ENCODE measurements around the gene RPL13. TPM values are rescaled to one million over a fixed set of nuclear protein-coding genes. Genes with fewer than 3 reads are reported as not detected.

Gene RPL13
- total and polyA plus RNA-seq, 9 of the 15 experiments (the other 6 are each of a cell fraction or from before 2014, with no cell fraction given): 227 to 6,042 (median 1,633) TPM

DNA sequence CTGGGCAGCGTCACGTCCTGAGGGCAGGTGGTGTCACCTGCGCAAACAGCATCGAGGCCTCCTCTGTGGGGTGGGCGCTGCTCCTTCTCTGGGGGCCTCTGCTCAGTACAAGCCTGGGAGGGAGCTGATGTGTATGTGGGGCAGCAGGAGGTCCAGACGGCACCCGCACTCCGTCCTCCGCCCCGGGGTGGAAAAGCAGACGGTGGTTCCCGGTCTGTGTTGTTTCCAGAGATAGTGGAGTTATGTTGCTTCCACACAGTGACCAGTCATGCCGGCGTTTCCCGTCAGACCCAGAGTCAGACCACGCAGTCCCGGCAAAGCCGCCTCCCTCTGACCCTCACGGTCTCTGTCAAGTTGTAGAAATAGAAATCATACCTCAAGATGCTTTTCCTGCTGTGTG lies 13.7 kb upstream of the RPL13 start:
- H2AFZ ChIP-seq (ENCODE audit: low read depth, low read length): no peak overlapping the region
- POLR2A ChIA-PET: no interaction called here
- CTCF ChIA-PET (ENCODE audit: low intra/inter-chr PET ratio): no interaction called here
- ATAC-seq: no peak
- H3K79me2 ChIP-seq (ENCODE audit: control insufficient read depth, insufficient read depth, low read length): no peaks in the 10 kb centered on the region
- DNase-seq (ENCODE audit: extremely low read depth in 1 of 4, low spot score in 3 of 4): no peak
- peaks cover 2% of the 10 kb centered on the region for H3K9me1 ChIP-seq (ENCODE audit: control insufficient read depth, insufficient read depth, low read length)
- peaks cover 0 to 3% of the 10 kb centered on the region in 2 experiments; a peak in 1 of 5 replicates for H3K4me1 ChIP-seq (replicated peaks in 1 of 2; ENCODE audit: control insufficient read depth in 2 of 2, insufficient read depth in 2 of 2, low read length in 2 of 2)
- no TSS peak for BruUV-seq (replicated peaks)
- H4K20me1 ChIP-seq (replicated peaks; ENCODE audit: control insufficient read depth, insufficient read depth, low read length): no peaks in the 10 kb centered on the region; the same call in 1 of the 2 replicates
- in situ Hi-C loops (cut with MboI): no loop called here
- 95% methylated on average over 15 of the region's 19 CpGs for WGBS (ENCODE audit: insufficient coverage, low coverage, missing lambda C conversion rate)
- no peak overlapping the region for H3K27ac ChIP-seq (ENCODE audit: extremely low read depth, low read depth, low read length)
- peaks cover 79% of the 10 kb centered on the region; the same call in 2 of the 3 replicates for H3K36me3 ChIP-seq (ENCODE audit: control insufficient read depth, insufficient read depth, low read length)
- peak overlapping the region in 1 of 2 experiments; percentile 43; a peak in 2 of 4 replicates for H3K9ac ChIP-seq (ENCODE audit: insufficient read depth in 1 of 2, low read depth in 2 of 2, low read length in 2 of 2)
- no peaks in the 10 kb centered on the region for H3K9me3 ChIP-seq (replicated peaks; ENCODE audit: control insufficient read depth, insufficient read depth, low read depth, low read length)
- H3K4me2 ChIP-seq (ENCODE audit: insufficient read depth, low read length): no peak overlapping the region
- H3K4me3 ChIP-seq: no peak overlapping the region
- TF ChIP-seq MEF2D (tag; conservative IDR thresholded peaks at IDR 0.05; ENCODE audit: low read depth): no peak
- no peak for TF ChIP-seq CSDE1 (IDR thresholded peaks at IDR 0.05)
- TF ChIP-seq ZKSCAN8 (CRISPR knock-in tag; IDR thresholded peaks at IDR 0.05): no peak
- no peak for TF ChIP-seq SREBF2 (CRISPR knock-in tag; IDR thresholded peaks at IDR 0.05)
- TF ChIP-seq POU5F1 (IDR thresholded peaks at IDR 0.05; ENCODE audit: borderline replicate concordance, low read depth, low read length, partially characterized antibody): no peak
- TF ChIP-seq MCM3 (IDR thresholded peaks at IDR 0.05): no peak
- TF ChIP-seq, protein P1, sequence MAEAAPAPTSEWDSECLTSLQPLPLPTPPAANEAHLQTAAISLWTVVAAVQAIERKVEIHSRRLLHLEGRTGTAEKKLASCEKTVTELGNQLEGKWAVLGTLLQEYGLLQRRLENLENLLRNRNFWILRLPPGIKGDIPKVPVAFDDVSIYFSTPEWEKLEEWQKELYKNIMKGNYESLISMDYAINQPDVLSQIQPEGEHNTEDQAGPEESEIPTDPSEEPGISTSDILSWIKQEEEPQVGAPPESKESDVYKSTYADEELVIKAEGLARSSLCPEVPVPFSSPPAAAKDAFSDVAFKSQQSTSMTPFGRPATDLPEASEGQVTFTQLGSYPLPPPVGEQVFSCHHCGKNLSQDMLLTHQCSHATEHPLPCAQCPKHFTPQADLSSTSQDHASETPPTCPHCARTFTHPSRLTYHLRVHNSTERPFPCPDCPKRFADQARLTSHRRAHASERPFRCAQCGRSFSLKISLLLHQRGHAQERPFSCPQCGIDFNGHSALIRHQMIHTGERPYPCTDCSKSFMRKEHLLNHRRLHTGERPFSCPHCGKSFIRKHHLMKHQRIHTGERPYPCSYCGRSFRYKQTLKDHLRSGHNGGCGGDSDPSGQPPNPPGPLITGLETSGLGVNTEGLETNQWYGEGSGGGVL (CRISPR knock-in tag; IDR thresholded peaks at IDR 0.05): no peak
- no peak for TF ChIP-seq BRD9 (IDR thresholded peaks at IDR 0.05; ENCODE audit: low read depth, partially characterized antibody)
- TF ChIP-seq, protein P2, sequence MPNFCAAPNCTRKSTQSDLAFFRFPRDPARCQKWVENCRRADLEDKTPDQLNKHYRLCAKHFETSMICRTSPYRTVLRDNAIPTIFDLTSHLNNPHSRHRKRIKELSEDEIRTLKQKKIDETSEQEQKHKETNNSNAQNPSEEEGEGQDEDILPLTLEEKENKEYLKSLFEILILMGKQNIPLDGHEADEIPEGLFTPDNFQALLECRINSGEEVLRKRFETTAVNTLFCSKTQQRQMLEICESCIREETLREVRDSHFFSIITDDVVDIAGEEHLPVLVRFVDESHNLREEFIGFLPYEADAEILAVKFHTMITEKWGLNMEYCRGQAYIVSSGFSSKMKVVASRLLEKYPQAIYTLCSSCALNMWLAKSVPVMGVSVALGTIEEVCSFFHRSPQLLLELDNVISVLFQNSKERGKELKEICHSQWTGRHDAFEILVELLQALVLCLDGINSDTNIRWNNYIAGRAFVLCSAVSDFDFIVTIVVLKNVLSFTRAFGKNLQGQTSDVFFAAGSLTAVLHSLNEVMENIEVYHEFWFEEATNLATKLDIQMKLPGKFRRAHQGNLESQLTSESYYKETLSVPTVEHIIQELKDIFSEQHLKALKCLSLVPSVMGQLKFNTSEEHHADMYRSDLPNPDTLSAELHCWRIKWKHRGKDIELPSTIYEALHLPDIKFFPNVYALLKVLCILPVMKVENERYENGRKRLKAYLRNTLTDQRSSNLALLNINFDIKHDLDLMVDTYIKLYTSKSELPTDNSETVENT (CRISPR knock-in tag; IDR thresholded peaks at IDR 0.05): no peak
- TF ChIP-seq POLR2AphosphoS5 (IDR thresholded peaks at IDR 0.05; ENCODE audit: control insufficient read depth, insufficient read depth, low read depth, low read length): no peak
- TF ChIP-seq, protein P3, sequence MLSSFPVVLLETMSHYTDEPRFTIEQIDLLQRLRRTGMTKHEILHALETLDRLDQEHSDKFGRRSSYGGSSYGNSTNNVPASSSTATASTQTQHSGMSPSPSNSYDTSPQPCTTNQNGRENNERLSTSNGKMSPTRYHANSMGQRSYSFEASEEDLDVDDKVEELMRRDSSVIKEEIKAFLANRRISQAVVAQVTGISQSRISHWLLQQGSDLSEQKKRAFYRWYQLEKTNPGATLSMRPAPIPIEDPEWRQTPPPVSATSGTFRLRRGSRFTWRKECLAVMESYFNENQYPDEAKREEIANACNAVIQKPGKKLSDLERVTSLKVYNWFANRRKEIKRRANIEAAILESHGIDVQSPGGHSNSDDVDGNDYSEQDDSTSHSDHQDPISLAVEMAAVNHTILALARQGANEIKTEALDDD (IDR thresholded peaks at IDR 0.05): no peak
- no peak for TF ChIP-seq TRIM24 (IDR thresholded peaks at IDR 0.05)
- TF ChIP-seq CBX3 (IDR thresholded peaks at IDR 0.05; ENCODE audit: borderline replicate concordance in 1 of 2, low read length in 2 of 2): no peak
- TF ChIP-seq NFE2L1 (tag; IDR thresholded peaks at IDR 0.05; ENCODE audit: borderline replicate concordance, low read depth): no peak
- no peak for TF ChIP-seq MED1 (CRISPR knock-in tag; IDR thresholded peaks at IDR 0.05; ENCODE audit: borderline replicate concordance)
- no peak for TF ChIP-seq SOX6 (IDR thresholded peaks at IDR 0.05)
- no peak for TF ChIP-seq ZKSCAN3 (CRISPR knock-in tag; IDR thresholded peaks at IDR 0.05)
- FAIRE-seq: no peak
- intact Hi-C loops (cut with micrococcal nuclease): no loop called here
- H3K27me3 ChIP-seq (ENCODE audit: control insufficient read depth in 2 of 2, insufficient read depth in 2 of 2, low read length in 2 of 2): no peaks in the 10 kb centered on the region
